HepG2 (cell line): ENCODE results near the gene GZF1. TPM values are rescaled to one million over a fixed set of nuclear protein-coding genes. Genes with fewer than 3 reads are reported as not detected.

ENCODE experiments used
- BRCA1 ChIP-seq: sonication (generic); formaldehyde crosslinking; IDR thresholded peaks from 2 replicates; pipeline ENCODE4 v1.4.0; 2020; ENCODE audit warnings: missing genetic modification reagents
- HHEX ChIP-seq: IDR thresholded peaks from 2 replicates; pipeline ENCODE4 v1.6.1; 2016; ENCODE audit warnings: control low read depth
- ISL2 ChIP-seq: sonication (generic); formaldehyde crosslinking; IDR thresholded peaks from 2 replicates; pipeline ENCODE4 v1.5.0; 2020; ENCODE audit warnings: missing genetic modification reagents
- MTF1 ChIP-seq: sonication (generic); formaldehyde crosslinking; IDR thresholded peaks from 2 replicates; pipeline ENCODE4 v1.5.0; 2020; ENCODE audit warnings: missing genetic modification reagents
- PCBP1 ChIP-seq: fragments of 200-400 bp; formaldehyde crosslinking; IDR thresholded peaks from 2 replicates; pipeline ENCODE4 v1.6.1; 2017; ENCODE audit warnings: mild to moderate bottlenecking, low read depth, low read length, borderline replicate concordance
- PPARG ChIP-seq: conservative IDR thresholded peaks from 2 replicates; pipeline ENCODE4 v1.6.1; 2016; ENCODE audit warnings: missing biosample characterization, missing genetic modification reagents
- RARA ChIP-seq: IDR thresholded peaks from 2 replicates; pipeline ENCODE4 v1.6.1; 2016; ENCODE audit warnings: missing genetic modification reagents, missing compliant biosample characterization
- RNF2 ChIP-seq: fragments of 450-650 bp; conservative IDR thresholded peaks from 2 replicates; pipeline ENCODE4 v1.6.1; 2016; ENCODE audit warnings: low read depth
- SKI ChIP-seq: fragments of 450-650 bp; IDR thresholded peaks from one replicate; pipeline ENCODE4 v1.6.1; 2018; ENCODE audit warnings: mild to moderate bottlenecking; ENCODE audit not compliant: partially characterized antibody
- SOX6 ChIP-seq, 2 experiments: fragments of 450-650 bp in 1 of 2; sonication (generic) in 1 of 2; formaldehyde crosslinking in 1 of 2; IDR thresholded peaks; 2 replicates each; pipeline versions ENCODE4 v1.4.0 to v1.6.1; 2017 to 2020; ENCODE audit warnings: antibody characterized with exemption in 1 of 2, mild to moderate bottlenecking in 1 of 2, missing genetic modification reagents in 1 of 2
- ZNF224 ChIP-seq: sonication (generic); formaldehyde crosslinking; IDR thresholded peaks from 2 replicates; pipeline ENCODE4 v1.5.0; 2020; ENCODE audit warnings: mild to moderate bottlenecking, missing genetic modification reagents
- ZNF430 ChIP-seq: sonication (generic); formaldehyde crosslinking; IDR thresholded peaks from 2 replicates; pipeline ENCODE4 v1.9.0; 2021; ENCODE audit warnings: mild to moderate bottlenecking, missing genetic modification reagents
- ZNF652 ChIP-seq: IDR thresholded peaks from 2 replicates; pipeline ENCODE4 v1.6.1; 2016; ENCODE audit warnings: low read depth, borderline replicate concordance
- ZNF720 ChIP-seq: sonication (generic); formaldehyde crosslinking; IDR thresholded peaks from 2 replicates; pipeline ENCODE4 v1.4.0; 2020; ENCODE audit warnings: missing genetic modification reagents
- ZSCAN31 ChIP-seq: sonication (generic); formaldehyde crosslinking; IDR thresholded peaks from 2 replicates; pipeline ENCODE4 v1.5.0; 2020; ENCODE audit warnings: low read depth, mild to moderate bottlenecking, missing genetic modification reagents
- polyA plus RNA-seq, 8 experiments: library from polyadenylated mRNA; depleted of rRNA in 3 of 8; stranded (reverse) in 7 of 8; unstranded in 1 of 8; fragments of >200 nt; fragmentation: Illumina TruSeq in 4 of 8; extraction: Trizol in 4 of 8; gene quantifications; 2 replicates each; pipeline versions ENCODE4 v1.2.1 to v1.2.3, GENCODE V29; 2011 to 2016; ENCODE audit warnings: low read depth in 4 of 8, missing spikeins in 1 of 8, mixed read lengths in 1 of 8; ENCODE audit not compliant: insufficient read depth in 1 of 8
- total RNA-seq, 5 experiments: library from RNA; depleted of rRNA; stranded (reverse); fragments of >200 nt; fragmentation: Illumina TruSeq; extraction: Trizol; gene quantifications; 2 replicates each; pipeline ENCODE4 v1.2.3, GENCODE V29; 2016; ENCODE audit warnings: low read depth in 1 of 5
- TF ChIP-seq, protein P1 (sequence below): sonication (generic); formaldehyde crosslinking; IDR thresholded peaks from 2 replicates; pipeline ENCODE4 v1.5.1; 2020; ENCODE audit warnings: mild to moderate bottlenecking, missing genetic modification reagents
- TF ChIP-seq, protein P2 (sequence below): IDR thresholded peaks from 2 replicates; pipeline ENCODE4 v1.6.1; 2016; ENCODE audit warnings: missing genetic modification reagents, missing compliant biosample characterization
- TF ChIP-seq, protein P3 (sequence below): sonication (generic); formaldehyde crosslinking; IDR thresholded peaks from 2 replicates; pipeline ENCODE4 v1.5.1; 2020; ENCODE audit warnings: missing genetic modification reagents, mild to moderate bottlenecking, borderline replicate concordance
- TF ChIP-seq, protein P4 (sequence below): sonication (generic); formaldehyde crosslinking; IDR thresholded peaks from 2 replicates; pipeline ENCODE4 v1.4.0; 2020; ENCODE audit warnings: missing genetic modification reagents, mild to moderate bottlenecking, borderline replicate concordance
- TF ChIP-seq, protein P5 (sequence below): sonication (generic); formaldehyde crosslinking; IDR thresholded peaks from 2 replicates; pipeline ENCODE4 v1.5.0; 2020; ENCODE audit warnings: missing genetic modification reagents

GZF1 gene
- total and polyA plus RNA-seq, 2 of the 13 experiments (the other 11 are each of a cell fraction or from before 2014, with no cell fraction given): 16.9 to 26.0 TPM

DNA sequence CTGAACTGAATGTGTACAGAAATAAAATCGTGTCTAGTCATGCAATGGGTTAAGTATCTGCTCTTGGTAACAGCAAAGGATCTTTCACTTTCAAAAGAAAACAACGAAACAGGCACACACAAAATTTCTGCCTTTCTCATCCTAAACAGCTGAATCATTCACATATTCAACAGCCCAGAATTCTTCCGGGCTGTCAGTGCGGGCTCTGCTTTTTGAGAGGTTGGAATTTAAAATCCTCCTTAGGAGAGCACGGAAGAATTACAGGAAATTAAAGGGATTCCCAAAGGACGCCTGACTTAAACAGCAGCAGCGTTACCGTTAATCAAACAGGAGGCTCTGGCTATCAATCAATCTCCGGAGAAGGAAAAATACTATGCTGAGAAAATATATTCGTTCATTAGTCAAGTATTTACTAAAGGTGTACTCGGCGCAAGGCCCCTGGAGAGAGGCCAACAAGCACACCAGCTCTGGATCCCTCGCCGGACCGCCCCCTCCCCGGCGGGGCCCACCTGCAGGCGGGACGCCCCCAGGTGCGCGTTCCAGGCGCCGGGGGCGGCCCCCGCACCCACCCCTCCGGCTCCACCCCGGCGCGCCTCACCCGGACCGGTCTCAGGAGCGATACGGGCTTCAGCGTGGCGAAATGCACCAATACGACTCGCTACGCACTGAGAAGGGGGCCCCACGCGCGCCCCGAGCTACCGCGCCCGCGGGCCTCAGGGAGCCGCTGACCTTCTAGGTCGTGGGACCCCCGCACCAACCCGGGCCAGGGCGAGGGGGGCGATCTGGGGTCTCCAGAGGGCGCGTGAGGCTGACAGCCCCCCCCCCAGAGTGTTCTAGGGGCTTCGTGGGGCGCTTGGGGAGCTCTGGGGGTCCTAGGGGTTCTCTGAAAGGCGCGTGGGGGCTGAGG lies 58.3 kb downstream of the GZF1 start (continued):
- TF ChIP-seq PPARG (CRISPR knock-in tag): no peak
- no peak for TF ChIP-seq SKI
- 0 out of 2 replicates have a peak, but pooled peaks have one; percentile 23 for TF ChIP-seq ZNF430 (CRISPR knock-in tag)
- TF ChIP-seq SOX6 (IDR thresholded peaks at IDR 0.05): no peak
- no peak for TF ChIP-seq SOX6 (CRISPR knock-in tag; IDR thresholded peaks at IDR 0.05)
- TF ChIP-seq, protein P1, sequence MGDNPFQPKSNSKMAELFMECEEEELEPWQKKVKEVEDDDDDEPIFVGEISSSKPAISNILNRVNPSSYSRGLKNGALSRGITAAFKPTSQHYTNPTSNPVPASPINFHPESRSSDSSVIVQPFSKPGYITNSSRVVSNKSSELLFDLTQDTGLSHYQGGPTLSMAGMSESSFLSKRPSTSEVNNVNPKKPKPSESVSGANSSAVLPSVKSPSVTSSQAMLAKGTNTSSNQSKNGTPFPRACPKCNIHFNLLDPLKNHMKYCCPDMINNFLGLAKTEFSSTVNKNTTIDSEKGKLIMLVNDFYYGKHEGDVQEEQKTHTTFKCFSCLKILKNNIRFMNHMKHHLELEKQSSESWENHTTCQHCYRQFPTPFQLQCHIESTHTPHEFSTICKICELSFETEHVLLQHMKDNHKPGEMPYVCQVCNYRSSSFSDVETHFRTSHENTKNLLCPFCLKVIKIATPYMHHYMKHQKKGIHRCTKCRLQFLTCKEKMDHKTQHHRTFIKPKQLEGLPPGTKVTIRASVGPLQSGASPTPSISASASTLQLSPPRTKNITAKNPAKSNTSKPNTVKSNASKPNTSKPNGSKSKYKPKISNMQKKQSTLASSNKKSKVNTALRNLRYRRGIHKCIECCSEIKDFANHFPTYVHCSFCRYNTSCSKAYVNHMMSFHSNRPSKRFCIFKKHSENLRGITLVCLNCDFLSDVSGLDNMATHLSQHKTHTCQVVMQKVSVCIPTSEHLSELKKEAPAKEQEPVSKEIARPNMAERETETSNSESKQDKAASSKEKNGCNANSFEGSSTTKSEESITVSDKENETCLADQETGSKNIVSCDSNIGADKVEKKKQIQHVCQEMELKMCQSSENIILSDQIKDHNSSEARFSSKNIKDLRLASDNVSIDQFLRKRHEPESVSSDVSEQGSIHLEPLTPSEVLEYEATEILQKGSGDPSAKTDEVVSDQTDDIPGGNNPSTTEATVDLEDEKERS (CRISPR knock-in tag): peak; percentile 11; the same call in 1 of the 2 replicates
- TF ChIP-seq BRCA1 (CRISPR knock-in tag): no peak
- TF ChIP-seq ZNF652 (CRISPR knock-in tag): peak; percentile 86
- TF ChIP-seq, protein P2, sequence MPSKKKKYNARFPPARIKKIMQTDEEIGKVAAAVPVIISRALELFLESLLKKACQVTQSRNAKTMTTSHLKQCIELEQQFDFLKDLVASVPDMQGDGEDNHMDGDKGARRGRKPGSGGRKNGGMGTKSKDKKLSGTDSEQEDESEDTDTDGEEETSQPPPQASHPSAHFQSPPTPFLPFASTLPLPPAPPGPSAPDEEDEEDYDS (CRISPR knock-in tag): no peak
- TF ChIP-seq, protein P3, sequence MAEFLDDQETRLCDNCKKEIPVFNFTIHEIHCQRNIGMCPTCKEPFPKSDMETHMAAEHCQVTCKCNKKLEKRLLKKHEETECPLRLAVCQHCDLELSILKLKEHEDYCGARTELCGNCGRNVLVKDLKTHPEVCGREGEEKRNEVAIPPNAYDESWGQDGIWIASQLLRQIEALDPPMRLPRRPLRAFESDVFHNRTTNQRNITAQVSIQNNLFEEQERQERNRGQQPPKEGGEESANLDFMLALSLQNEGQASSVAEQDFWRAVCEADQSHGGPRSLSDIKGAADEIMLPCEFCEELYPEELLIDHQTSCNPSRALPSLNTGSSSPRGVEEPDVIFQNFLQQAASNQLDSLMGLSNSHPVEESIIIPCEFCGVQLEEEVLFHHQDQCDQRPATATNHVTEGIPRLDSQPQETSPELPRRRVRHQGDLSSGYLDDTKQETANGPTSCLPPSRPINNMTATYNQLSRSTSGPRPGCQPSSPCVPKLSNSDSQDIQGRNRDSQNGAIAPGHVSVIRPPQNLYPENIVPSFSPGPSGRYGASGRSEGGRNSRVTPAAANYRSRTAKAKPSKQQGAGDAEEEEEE (CRISPR knock-in tag): no peak
- TF ChIP-seq, protein P4, sequence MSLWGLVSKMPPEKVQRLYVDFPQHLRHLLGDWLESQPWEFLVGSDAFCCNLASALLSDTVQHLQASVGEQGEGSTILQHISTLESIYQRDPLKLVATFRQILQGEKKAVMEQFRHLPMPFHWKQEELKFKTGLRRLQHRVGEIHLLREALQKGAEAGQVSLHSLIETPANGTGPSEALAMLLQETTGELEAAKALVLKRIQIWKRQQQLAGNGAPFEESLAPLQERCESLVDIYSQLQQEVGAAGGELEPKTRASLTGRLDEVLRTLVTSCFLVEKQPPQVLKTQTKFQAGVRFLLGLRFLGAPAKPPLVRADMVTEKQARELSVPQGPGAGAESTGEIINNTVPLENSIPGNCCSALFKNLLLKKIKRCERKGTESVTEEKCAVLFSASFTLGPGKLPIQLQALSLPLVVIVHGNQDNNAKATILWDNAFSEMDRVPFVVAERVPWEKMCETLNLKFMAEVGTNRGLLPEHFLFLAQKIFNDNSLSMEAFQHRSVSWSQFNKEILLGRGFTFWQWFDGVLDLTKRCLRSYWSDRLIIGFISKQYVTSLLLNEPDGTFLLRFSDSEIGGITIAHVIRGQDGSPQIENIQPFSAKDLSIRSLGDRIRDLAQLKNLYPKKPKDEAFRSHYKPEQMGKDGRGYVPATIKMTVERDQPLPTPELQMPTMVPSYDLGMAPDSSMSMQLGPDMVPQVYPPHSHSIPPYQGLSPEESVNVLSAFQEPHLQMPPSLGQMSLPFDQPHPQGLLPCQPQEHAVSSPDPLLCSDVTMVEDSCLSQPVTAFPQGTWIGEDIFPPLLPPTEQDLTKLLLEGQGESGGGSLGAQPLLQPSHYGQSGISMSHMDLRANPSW (CRISPR knock-in tag): no peak
- no peak for TF ChIP-seq PCBP1
- no peak for TF ChIP-seq MTF1
- no peak for TF ChIP-seq HHEX (CRISPR knock-in tag)
- TF ChIP-seq ISL2 (CRISPR knock-in tag): 0 out of 2 replicates have a peak, but pooled peaks have one; percentile 3
- no peak for TF ChIP-seq RARA (CRISPR knock-in tag)
- no peak for TF ChIP-seq ZSCAN31 (CRISPR knock-in tag)
- TF ChIP-seq RNF2: no peak
- no peak for TF ChIP-seq ZNF224 (CRISPR knock-in tag)
- 0 out of 2 replicates have a peak, but pooled peaks have one; percentile 20 for TF ChIP-seq ZNF720 (CRISPR knock-in tag)
- TF ChIP-seq, protein P5, sequence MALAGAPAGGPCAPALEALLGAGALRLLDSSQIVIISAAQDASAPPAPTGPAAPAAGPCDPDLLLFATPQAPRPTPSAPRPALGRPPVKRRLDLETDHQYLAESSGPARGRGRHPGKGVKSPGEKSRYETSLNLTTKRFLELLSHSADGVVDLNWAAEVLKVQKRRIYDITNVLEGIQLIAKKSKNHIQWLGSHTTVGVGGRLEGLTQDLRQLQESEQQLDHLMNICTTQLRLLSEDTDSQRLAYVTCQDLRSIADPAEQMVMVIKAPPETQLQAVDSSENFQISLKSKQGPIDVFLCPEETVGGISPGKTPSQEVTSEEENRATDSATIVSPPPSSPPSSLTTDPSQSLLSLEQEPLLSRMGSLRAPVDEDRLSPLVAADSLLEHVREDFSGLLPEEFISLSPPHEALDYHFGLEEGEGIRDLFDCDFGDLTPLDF (CRISPR knock-in tag): no peak
